SK-N-SH (cell line): Measurements from ENCODE around the gene DOCK8. TPM values are rescaled to one million over a fixed set of nuclear protein-coding genes. Genes with fewer than 3 reads are reported as not detected.
"Not testable (repeated sequence)": the region's sequence is repeated elsewhere in the genome, so short reads cannot be mapped to it uniquely, and the experiment has no call there.

Experiments used
- CTCF ChIA-PET: fragments of 300-600, 350-600 bp; formaldehyde crosslinking; extraction: SDS; loops from one replicate; lab custom pipeline; 2021; lab: Yijun Ruan, JAX
- POLR2A ChIA-PET: fragments of 350-600 bp; sonication (Branson Sonifier 250); formaldehyde crosslinking; extraction: SDS; loops from one replicate; lab custom pipeline; 2020; ENCODE audit warnings: antibody characterized with exemption, inconsistent platforms; lab: Yijun Ruan, JAX
- DNase-seq: peaks from one replicate; pipeline ENCODE4 v3.0.0; 2012
- H2AFZ ChIP-seq: fragments of 200-600 bp; sonication (generic); 2 replicates; pipeline ENCODE4 v1.8.1; 2016; ENCODE audit warnings: antibody characterized with exemption, mild to moderate bottlenecking, low read depth
- H3F3A ChIP-seq: fragments of 200-600 bp; sonication (generic); replicated peaks from 2 replicates; pipeline ENCODE3; 2016; ENCODE audit warnings: antibody characterized with exemption, mild to moderate bottlenecking; ENCODE audit not compliant: insufficient read depth
- H3K27ac ChIP-seq, 2 experiments: fragments of 200-500 bp in 1 of 2; fragments of 200-600 bp in 1 of 2; sonication (Bioruptor generic) in 1 of 2; sonication (generic), shearing (Covaris generic) in 1 of 2; 2 replicates each; pipeline versions ENCODE4 v1.5.1 to v1.6.1; 2014 to 2016; ENCODE audit warnings: low read depth in 2 of 2, inconsistent platforms in 1 of 2, low read length in 1 of 2, mild to moderate bottlenecking in 1 of 2, mixed read lengths in 1 of 2
- H3K27me3 ChIP-seq: fragments of 200-600 bp; sonication (generic), shearing (Covaris generic); 2 replicates; pipeline ENCODE4 v1.6.1; 2016; ENCODE audit warnings: mixed run types; ENCODE audit not compliant: insufficient read depth
- H3K36me3 ChIP-seq, 2 experiments: fragments of 200-500 bp in 1 of 2; fragments of 200-600 bp in 1 of 2; sonication (Bioruptor generic) in 1 of 2; sonication (generic) in 1 of 2; replicated peaks in 1 of 2; 2 replicates each; pipeline versions ENCODE3 to v1.5.1; 2014 to 2016; ENCODE audit warnings: low read length in 1 of 2, mild to moderate bottlenecking in 1 of 2; ENCODE audit not compliant: insufficient read depth in 2 of 2, control insufficient read depth in 1 of 2
- H3K4me1 ChIP-seq, 2 experiments: fragments of 200-500 bp in 1 of 2; fragments of 200-600 bp in 1 of 2; sonication (Bioruptor generic) in 1 of 2; sonication (generic), shearing (Covaris generic) in 1 of 2; 2 replicates each; pipeline versions ENCODE4 v1.5.1 to v1.6.1; 2014 to 2016; ENCODE audit warnings: low read depth in 1 of 2, low read length in 1 of 2, mixed run types in 1 of 2; ENCODE audit not compliant: insufficient read depth in 2 of 2, control insufficient read depth in 1 of 2
- H3K4me2 ChIP-seq: fragments of 200-600 bp; sonication (generic), shearing (Covaris generic); 2 replicates; pipeline ENCODE4 v1.6.1; 2017; ENCODE audit warnings: mixed run types
- H3K4me3 ChIP-seq, 2 experiments: fragments of 200-500 bp in 1 of 2; fragments of 200-600 bp in 1 of 2; sonication (Bioruptor generic) in 1 of 2; sonication (generic), shearing (Covaris generic) in 1 of 2; 2 replicates each; pipeline versions ENCODE4 v1.5.1 to v1.8.1; 2014 to 2016; ENCODE audit warnings: low read depth in 2 of 2, inconsistent platforms in 1 of 2, low read length in 1 of 2, mild to moderate bottlenecking in 1 of 2, mixed read lengths in 1 of 2, moderate library complexity in 1 of 2
- H3K79me2 ChIP-seq: fragments of 200-600 bp; sonication (generic); 2 replicates; pipeline ENCODE4 v1.8.1; 2017; ENCODE audit warnings: mild to moderate bottlenecking; ENCODE audit not compliant: insufficient read depth
- H3K9ac ChIP-seq: fragments of 200-600 bp; sonication (generic); 2 replicates; pipeline ENCODE4 v1.6.1; 2017; ENCODE audit warnings: mixed run types
- H3K9me2 ChIP-seq: fragments of 200-600 bp; sonication (generic); 2 replicates; pipeline ENCODE4 v1.6.1; 2017; ENCODE audit warnings: mixed run types
- H3K9me3 ChIP-seq: fragments of 200-600 bp; sonication (generic); 2 replicates; pipeline ENCODE4 v1.6.1; 2017; ENCODE audit warnings: mixed run types, mild to moderate bottlenecking, moderate library complexity
- H4K20me1 ChIP-seq: fragments of 200-600 bp; sonication (generic); 2 replicates; pipeline ENCODE4 v1.6.1; 2017; ENCODE audit warnings: mild to moderate bottlenecking, mixed run types; ENCODE audit not compliant: insufficient read depth
- CHD2 ChIP-seq: fragments of 150-350 bp; IDR thresholded peaks from 2 replicates; pipeline ENCODE4 v1.6.1; 2018; ENCODE audit warnings: low read length; ENCODE audit not compliant: partially characterized antibody
- ELF1 ChIP-seq: IDR thresholded peaks from 2 replicates; pipeline ENCODE4 v1.4.0; 2012
- EP300 ChIP-seq, 2 experiments: IDR thresholded peaks; 2 replicates each; pipeline versions ENCODE4 v1.4.0 to v1.6.1; 2012; ENCODE audit warnings: borderline replicate concordance in 1 of 2, low read depth in 1 of 2, low read length in 1 of 2
- FOXJ3 ChIP-seq: sonication (generic); formaldehyde crosslinking; IDR thresholded peaks from 2 replicates; pipeline ENCODE4 v1.5.1; 2020; ENCODE audit warnings: mild to moderate bottlenecking, missing genetic modification reagents
- FOXM1 ChIP-seq: IDR thresholded peaks from 2 replicates; pipeline ENCODE4 v1.4.0; 2012; ENCODE audit warnings: low read depth, mild to moderate bottlenecking
- NFIC ChIP-seq: IDR thresholded peaks from 2 replicates; pipeline ENCODE4 v1.4.0; 2012; ENCODE audit warnings: borderline replicate concordance
- NRF1 ChIP-seq: IDR thresholded peaks from 2 replicates; pipeline ENCODE4 v1.6.1; 2012; ENCODE audit warnings: low read depth, mild to moderate bottlenecking, low read length
- POLR2AphosphoS5 ChIP-seq: IDR thresholded peaks from 2 replicates; pipeline ENCODE4 v1.6.1; 2012; ENCODE audit warnings: low read depth, low read length
- RAD21 ChIP-seq: IDR thresholded peaks from 2 replicates; pipeline ENCODE4 v1.6.1; 2012; ENCODE audit warnings: mild to moderate bottlenecking, low read length
- RXRA ChIP-seq: IDR thresholded peaks from 2 replicates; pipeline ENCODE4 v1.4.0; 2012; ENCODE audit warnings: low read depth, mild to moderate bottlenecking, borderline replicate concordance
- TEAD4 ChIP-seq: IDR thresholded peaks from 2 replicates; pipeline ENCODE4 v1.4.0; 2012; ENCODE audit warnings: mild to moderate bottlenecking, borderline replicate concordance; ENCODE audit not compliant: insufficient read depth
- YY1 ChIP-seq: IDR thresholded peaks from 2 replicates; pipeline ENCODE4 v1.4.0; 2012; ENCODE audit warnings: low read depth, mild to moderate bottlenecking
- WGBS: methylation state at CpG from one replicate; pipeline ENCODE4 v1.1.6; 2017; ENCODE audit warnings: low lambda C conversion rate; 5-methylcytosine and 5-hydroxymethylcytosine counted together
- polyA plus RNA-seq, 3 experiments: library from polyadenylated mRNA; depleted of rRNA; stranded (reverse); fragments of >200 nt; gene quantifications; 2 replicates each; pipeline ENCODE4 v1.2.3, GENCODE V29; 2012
- TF ChIP-seq, protein P1 (sequence below): IDR thresholded peaks from 2 replicates; pipeline ENCODE4 v1.6.1; 2012; ENCODE audit warnings: mild to moderate bottlenecking, low read depth, low read length, moderate library complexity
- TF ChIP-seq, protein P2 (sequence below): fragments of 150-350 bp; IDR thresholded peaks from 2 replicates; pipeline ENCODE4 v1.6.1; 2016; ENCODE audit warnings: mild to moderate bottlenecking, low read depth, low read length
- TF ChIP-seq, protein P3 (sequence below): fragments of 150-350 bp; IDR thresholded peaks from 2 replicates; pipeline ENCODE4 v1.6.1; 2017; ENCODE audit warnings: antibody characterized with exemption, low read length, low read depth, borderline replicate concordance
- TF ChIP-seq, protein P4 (sequence below): fragments of 200-600 bp; sonication (generic); IDR thresholded peaks from 2 replicates; pipeline ENCODE4 v1.6.1; 2017; ENCODE audit warnings: antibody characterized with exemption, mild to moderate bottlenecking, moderate library complexity
- TF ChIP-seq, protein P5 (sequence below): IDR thresholded peaks from 2 replicates; pipeline ENCODE4 v1.4.0; 2012; ENCODE audit warnings: low read depth, borderline replicate concordance

The DOCK8 gene
- polyA plus RNA-seq, 1 of the 3 experiments (the other 2 are of a cell fraction) = not detected

DNA sequence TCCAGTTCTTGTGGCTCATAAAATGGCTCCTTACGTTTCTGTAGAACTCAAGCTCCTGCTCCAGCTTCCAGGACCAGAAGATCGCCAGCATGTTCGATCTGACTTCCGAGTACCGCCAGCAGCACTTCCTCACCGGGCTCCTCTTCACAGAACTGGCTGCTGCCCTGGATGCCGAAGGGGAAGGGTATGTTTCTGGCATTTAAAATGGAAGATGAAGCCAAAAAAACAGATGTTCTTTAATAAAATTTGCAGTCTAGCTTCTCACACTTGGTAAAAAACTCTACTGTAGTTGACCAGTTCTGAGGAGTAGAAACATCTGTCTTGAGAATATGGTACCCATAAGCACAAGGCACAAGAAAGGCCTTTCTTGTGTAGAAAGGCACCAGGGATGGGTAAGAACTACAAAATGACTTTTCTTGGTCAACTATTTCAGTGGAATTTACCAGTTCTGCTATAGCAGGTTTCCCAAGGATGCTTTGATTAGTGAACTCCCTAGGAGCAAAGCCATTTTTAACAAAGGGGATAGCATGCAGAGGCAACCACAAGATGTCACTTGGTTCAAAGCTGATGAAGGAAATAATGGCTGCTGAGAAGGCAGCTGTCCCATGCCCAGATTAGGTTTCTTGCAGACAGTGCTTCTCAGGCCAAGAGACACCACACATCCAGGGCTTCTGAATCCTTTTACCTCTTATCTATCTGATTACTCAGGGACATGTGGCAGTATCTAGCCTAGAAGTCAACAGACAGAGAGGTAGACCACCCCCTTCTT is 192.4 kb downstream of the DOCK8 start (continued):
- TF ChIP-seq, protein P1, sequence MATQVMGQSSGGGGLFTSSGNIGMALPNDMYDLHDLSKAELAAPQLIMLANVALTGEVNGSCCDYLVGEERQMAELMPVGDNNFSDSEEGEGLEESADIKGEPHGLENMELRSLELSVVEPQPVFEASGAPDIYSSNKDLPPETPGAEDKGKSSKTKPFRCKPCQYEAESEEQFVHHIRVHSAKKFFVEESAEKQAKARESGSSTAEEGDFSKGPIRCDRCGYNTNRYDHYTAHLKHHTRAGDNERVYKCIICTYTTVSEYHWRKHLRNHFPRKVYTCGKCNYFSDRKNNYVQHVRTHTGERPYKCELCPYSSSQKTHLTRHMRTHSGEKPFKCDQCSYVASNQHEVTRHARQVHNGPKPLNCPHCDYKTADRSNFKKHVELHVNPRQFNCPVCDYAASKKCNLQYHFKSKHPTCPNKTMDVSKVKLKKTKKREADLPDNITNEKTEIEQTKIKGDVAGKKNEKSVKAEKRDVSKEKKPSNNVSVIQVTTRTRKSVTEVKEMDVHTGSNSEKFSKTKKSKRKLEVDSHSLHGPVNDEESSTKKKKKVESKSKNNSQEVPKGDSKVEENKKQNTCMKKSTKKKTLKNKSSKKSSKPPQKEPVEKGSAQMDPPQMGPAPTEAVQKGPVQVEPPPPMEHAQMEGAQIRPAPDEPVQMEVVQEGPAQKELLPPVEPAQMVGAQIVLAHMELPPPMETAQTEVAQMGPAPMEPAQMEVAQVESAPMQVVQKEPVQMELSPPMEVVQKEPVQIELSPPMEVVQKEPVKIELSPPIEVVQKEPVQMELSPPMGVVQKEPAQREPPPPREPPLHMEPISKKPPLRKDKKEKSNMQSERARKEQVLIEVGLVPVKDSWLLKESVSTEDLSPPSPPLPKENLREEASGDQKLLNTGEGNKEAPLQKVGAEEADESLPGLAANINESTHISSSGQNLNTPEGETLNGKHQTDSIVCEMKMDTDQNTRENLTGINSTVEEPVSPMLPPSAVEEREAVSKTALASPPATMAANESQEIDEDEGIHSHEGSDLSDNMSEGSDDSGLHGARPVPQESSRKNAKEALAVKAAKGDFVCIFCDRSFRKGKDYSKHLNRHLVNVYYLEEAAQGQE = no peak
- no peak for TF ChIP-seq POLR2AphosphoS5
- TF ChIP-seq, protein P2, sequence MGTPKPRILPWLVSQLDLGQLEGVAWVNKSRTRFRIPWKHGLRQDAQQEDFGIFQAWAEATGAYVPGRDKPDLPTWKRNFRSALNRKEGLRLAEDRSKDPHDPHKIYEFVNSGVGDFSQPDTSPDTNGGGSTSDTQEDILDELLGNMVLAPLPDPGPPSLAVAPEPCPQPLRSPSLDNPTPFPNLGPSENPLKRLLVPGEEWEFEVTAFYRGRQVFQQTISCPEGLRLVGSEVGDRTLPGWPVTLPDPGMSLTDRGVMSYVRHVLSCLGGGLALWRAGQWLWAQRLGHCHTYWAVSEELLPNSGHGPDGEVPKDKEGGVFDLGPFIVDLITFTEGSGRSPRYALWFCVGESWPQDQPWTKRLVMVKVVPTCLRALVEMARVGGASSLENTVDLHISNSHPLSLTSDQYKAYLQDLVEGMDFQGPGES = no peak
- TF ChIP-seq, protein P3, sequence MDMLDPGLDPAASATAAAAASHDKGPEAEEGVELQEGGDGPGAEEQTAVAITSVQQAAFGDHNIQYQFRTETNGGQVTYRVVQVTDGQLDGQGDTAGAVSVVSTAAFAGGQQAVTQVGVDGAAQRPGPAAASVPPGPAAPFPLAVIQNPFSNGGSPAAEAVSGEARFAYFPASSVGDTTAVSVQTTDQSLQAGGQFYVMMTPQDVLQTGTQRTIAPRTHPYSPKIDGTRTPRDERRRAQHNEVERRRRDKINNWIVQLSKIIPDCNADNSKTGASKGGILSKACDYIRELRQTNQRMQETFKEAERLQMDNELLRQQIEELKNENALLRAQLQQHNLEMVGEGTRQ = no peak

DNA sequence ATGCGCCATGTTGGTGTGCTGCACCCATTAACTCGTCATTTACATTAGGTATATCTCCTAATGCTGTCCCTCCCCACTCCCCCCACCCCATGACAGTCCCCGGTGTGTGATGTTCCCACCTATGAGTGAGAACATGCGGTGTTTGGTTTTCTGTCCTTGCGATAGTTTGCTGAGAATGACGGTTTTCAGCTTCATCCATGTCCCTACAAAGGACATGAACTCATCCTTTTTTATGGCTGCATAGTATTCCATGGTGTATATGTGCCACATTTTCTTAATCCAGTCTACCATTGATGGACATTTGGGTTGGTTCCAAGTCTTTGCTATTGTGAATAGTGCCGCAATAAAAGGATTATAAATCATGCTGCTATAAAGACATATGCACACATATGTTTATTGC is 195.0 kb downstream of the DOCK8 start:
- CTCF ChIA-PET, H3K9ac ChIP-seq, POLR2A ChIA-PET, H2AFZ ChIP-seq, H3K27ac ChIP-seq, H3K4me3 ChIP-seq, H3K79me2 ChIP-seq, H3K9me3 ChIP-seq, DNase-seq, H3F3A ChIP-seq, H3K4me1 ChIP-seq, H4K20me1 ChIP-seq, H3K9me2 ChIP-seq, H3K36me3 ChIP-seq, H3K4me2 ChIP-seq: not testable (repeated sequence)
- H3K27me3 ChIP-seq = 0 out of 2 replicates have a peak, but pooled peaks cover 10% of the 10 kb centered on the region
- 6% methylated on average over 7 of the region's 7 CpGs for WGBS

DNA sequence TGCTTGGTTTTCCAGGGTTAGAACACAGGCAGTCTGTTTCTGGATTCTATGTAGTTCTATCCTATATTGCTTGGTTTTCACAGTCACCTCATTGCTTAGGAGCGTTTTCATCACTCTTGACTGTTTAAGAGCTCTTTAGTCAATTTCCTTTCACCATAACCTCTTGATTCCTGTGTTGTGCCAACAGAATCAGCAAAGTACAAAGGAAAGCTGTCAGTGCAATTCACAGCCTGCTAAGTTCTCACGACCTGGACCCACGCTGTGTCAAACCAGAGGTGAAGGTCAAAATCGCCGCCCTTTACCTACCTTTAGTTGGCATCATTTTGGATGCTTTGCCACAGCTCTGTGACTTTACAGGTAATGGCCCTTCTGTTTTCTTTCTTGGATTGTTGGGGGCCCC is 199.9 kb downstream of the DOCK8 start:
- Histone ChIP-seq H3K27me3 (peaks cover 10% of the 10 kb centered on the region; the same call in 1 of the 2 replicates), H3K9me3 (no peaks in the 10 kb centered on the region), H4K20me1 (no peaks in the 10 kb centered on the region), H3K36me3 (no peaks in the 10 kb centered on the region), H3F3A (no peaks in the 10 kb centered on the region), H2AFZ (no peak overlapping the region), H3K9ac (no peak overlapping the region), H3K4me3 (no peak overlapping the region), H3K4me2 (no peak overlapping the region), H3K4me1 (no peaks in the 10 kb centered on the region), H3K79me2 (no peaks in the 10 kb centered on the region), H3K27ac (no peak overlapping the region), H3K9me2 (no peaks in the 10 kb centered on the region)
- under 1% methylated on average over 5 of the region's 5 CpGs for WGBS
- POLR2A ChIA-PET = no interaction called here
- CTCF ChIA-PET = no interaction called here
- DNase-seq = no peak
- TF ChIP-seq, protein P4, sequence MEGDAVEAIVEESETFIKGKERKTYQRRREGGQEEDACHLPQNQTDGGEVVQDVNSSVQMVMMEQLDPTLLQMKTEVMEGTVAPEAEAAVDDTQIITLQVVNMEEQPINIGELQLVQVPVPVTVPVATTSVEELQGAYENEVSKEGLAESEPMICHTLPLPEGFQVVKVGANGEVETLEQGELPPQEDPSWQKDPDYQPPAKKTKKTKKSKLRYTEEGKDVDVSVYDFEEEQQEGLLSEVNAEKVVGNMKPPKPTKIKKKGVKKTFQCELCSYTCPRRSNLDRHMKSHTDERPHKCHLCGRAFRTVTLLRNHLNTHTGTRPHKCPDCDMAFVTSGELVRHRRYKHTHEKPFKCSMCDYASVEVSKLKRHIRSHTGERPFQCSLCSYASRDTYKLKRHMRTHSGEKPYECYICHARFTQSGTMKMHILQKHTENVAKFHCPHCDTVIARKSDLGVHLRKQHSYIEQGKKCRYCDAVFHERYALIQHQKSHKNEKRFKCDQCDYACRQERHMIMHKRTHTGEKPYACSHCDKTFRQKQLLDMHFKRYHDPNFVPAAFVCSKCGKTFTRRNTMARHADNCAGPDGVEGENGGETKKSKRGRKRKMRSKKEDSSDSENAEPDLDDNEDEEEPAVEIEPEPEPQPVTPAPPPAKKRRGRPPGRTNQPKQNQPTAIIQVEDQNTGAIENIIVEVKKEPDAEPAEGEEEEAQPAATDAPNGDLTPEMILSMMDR = no peak
- TF ChIP-seq YY1 (no peak), NFIC (no peak), EP300 (IDR thresholded peaks at IDR 0.05; ENCODE audit: borderline replicate concordance in 1 of 2, low read depth in 1 of 2, low read length in 1 of 2) (no peak), FOXM1 (no peak), TEAD4 (no peak), POLR2AphosphoS5 (no peak), FOXJ3 (CRISPR knock-in tag) (no peak), ELF1 (no peak), RXRA (no peak), CHD2 (no peak), RAD21 (no peak), NRF1 (no peak)
- TF ChIP-seq, protein P5, sequence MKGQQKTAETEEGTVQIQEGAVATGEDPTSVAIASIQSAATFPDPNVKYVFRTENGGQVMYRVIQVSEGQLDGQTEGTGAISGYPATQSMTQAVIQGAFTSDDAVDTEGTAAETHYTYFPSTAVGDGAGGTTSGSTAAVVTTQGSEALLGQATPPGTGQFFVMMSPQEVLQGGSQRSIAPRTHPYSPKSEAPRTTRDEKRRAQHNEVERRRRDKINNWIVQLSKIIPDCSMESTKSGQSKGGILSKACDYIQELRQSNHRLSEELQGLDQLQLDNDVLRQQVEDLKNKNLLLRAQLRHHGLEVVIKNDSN = no peak
